ENCODE data around the gene OSBPL9. TPM values are rescaled to one million over a fixed set of nuclear protein-coding genes. Genes with fewer than 3 reads are reported as not detected.

Gene OSBPL9
- total RNA-seq, 1 donor from 2014 or later: 149 TPM

DNA sequence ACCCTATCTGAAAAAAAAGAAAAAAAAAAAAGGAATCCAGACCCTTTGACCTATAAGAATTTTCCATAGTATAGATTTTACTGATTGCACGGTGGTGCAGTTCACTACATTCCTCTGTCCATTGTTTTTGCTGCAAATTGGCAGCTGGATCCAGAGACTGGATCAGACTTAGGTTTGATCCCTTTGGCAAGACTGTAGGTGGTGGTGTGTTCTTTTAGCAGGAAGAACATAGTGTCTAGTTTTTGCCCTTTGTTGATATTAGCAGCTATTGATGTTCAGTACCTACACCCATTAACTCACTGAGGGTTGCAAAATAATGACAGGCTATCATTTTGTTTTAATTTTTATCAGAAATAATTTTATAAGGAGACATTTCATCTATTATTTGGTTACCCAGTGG lies 37.1 kb downstream of the OSBPL9 start:
- Histone ChIP-seq H3K79me2 (ENCODE audit: low read depth) (peaks cover 5% of the 10 kb centered on the region), H3F3A (ENCODE audit: low read depth) (no peaks in the 10 kb centered on the region), H3K36me3 (no peaks in the 10 kb centered on the region), H3K27me3 (no peaks in the 10 kb centered on the region), H3K27ac (no peak overlapping the region), H3K4me1 (peaks cover 20% of the 10 kb centered on the region), H3K4me2 (no peak overlapping the region), H4K20me1 (ENCODE audit: low read depth) (peaks cover 20% of the 10 kb centered on the region), H3K4me3 (no peak overlapping the region), H2AFZ (replicated peaks) (no peak overlapping the region), H3K9ac (no peak overlapping the region), H3K9me3 (ENCODE audit: low read depth) (no peaks in the 10 kb centered on the region)
- no peaks in the 10 kb centered on the region for H3K27me3 Mint-ChIP-seq (ENCODE audit: insufficient read depth, low read depth)
- no peak overlapping the region for H3K27ac Mint-ChIP-seq
- no peaks in the 10 kb centered on the region for H3K36me3 Mint-ChIP-seq
- H3K4me1 Mint-ChIP-seq: peaks cover 7% of the 10 kb centered on the region
- H3K4me3 Mint-ChIP-seq: no peak overlapping the region
- no peaks in the 10 kb centered on the region for H3K9me3 Mint-ChIP-seq
- no peak for DNase-seq (ENCODE audit: low spot score)
- TF ChIP-seq, protein P1, sequence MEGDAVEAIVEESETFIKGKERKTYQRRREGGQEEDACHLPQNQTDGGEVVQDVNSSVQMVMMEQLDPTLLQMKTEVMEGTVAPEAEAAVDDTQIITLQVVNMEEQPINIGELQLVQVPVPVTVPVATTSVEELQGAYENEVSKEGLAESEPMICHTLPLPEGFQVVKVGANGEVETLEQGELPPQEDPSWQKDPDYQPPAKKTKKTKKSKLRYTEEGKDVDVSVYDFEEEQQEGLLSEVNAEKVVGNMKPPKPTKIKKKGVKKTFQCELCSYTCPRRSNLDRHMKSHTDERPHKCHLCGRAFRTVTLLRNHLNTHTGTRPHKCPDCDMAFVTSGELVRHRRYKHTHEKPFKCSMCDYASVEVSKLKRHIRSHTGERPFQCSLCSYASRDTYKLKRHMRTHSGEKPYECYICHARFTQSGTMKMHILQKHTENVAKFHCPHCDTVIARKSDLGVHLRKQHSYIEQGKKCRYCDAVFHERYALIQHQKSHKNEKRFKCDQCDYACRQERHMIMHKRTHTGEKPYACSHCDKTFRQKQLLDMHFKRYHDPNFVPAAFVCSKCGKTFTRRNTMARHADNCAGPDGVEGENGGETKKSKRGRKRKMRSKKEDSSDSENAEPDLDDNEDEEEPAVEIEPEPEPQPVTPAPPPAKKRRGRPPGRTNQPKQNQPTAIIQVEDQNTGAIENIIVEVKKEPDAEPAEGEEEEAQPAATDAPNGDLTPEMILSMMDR (IDR thresholded peaks at IDR 0.05): no peak
- TF ChIP-seq EZH2 (IDR thresholded peaks at IDR 0.05) (no peak), EZH2phosphoT487 (IDR thresholded peaks at IDR 0.05) (no peak)

DNA sequence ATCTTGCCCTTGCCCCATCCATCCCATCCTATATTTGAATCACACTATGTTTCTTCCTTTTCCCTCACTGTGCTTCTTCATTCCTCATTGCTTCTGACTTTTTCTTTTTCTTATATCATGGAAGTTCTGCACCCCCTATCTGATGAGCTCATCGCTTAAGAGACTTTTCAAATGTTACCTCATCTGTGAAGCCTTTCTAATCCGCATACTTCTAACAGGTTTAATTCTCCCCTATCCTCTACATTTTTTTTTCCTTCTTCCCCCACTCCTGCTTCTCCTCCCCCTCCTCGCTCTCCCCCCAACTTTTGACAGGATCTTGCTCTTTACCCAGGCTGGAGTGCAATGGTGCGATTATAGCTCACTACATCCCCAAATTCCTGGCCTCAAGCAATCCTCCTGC lies 39.5 kb downstream of the OSBPL9 start:
- TF ChIP-seq, protein P1 (IDR thresholded peaks at IDR 0.05): no peak
- TF ChIP-seq EZH2 (IDR thresholded peaks at IDR 0.05) (no peak), EZH2phosphoT487 (IDR thresholded peaks at IDR 0.05) (no peak)
- no peak for DNase-seq (ENCODE audit: low spot score)
- Mint-ChIP-seq H3K27me3 (ENCODE audit: insufficient read depth, low read depth) (no peaks in the 10 kb centered on the region), H3K4me1 (peaks cover 7% of the 10 kb centered on the region), H3K4me3 (no peak overlapping the region), H3K36me3 (no peaks in the 10 kb centered on the region), H3K9me3 (no peaks in the 10 kb centered on the region), H3K27ac (no peak overlapping the region)
- no peaks in the 10 kb centered on the region for H3K27me3 ChIP-seq
- H3K9ac ChIP-seq: no peak overlapping the region
- no peak overlapping the region for H3K4me2 ChIP-seq
- peaks cover 5% of the 10 kb centered on the region for H3K79me2 ChIP-seq (ENCODE audit: low read depth)
- H2AFZ ChIP-seq (replicated peaks): no peak overlapping the region
- peaks cover 16% of the 10 kb centered on the region for H3K4me1 ChIP-seq
- no peak overlapping the region for H3K4me3 ChIP-seq
- no peaks in the 10 kb centered on the region for H3K9me3 ChIP-seq (ENCODE audit: low read depth)
- H3F3A ChIP-seq (ENCODE audit: low read depth): no peaks in the 10 kb centered on the region
- H3K27ac ChIP-seq: no peak overlapping the region
- H3K36me3 ChIP-seq: no peaks in the 10 kb centered on the region
- peaks cover 16% of the 10 kb centered on the region for H4K20me1 ChIP-seq (ENCODE audit: low read depth)

DNA sequence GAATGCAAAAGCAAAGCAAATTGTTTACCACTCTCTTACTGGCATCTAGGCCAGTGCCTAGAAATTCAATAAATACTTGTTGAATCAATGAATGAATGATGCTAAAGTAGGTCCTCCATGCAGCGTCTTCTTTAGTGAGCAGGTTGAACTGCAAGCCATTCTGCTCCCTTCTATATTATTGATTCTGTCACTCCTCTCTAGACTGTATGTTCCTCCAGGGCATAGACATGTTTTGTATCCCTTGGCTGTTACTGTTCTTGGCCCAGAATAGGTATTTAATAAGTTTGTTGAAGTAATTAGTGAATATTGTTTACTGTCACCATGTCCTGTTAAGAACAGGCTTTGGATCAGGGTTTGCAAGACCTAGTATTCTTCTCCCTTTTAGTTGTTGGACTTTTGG lies 43.7 kb downstream of the OSBPL9 start:
- no peak overlapping the region for H3K4me2 ChIP-seq
- no peaks in the 10 kb centered on the region for H3K36me3 ChIP-seq
- H3F3A ChIP-seq (ENCODE audit: low read depth): no peaks in the 10 kb centered on the region
- no peak overlapping the region for H3K9ac ChIP-seq
- Mint-ChIP-seq H3K27me3 (ENCODE audit: insufficient read depth, low read depth) (no peaks in the 10 kb centered on the region), H3K36me3 (no peaks in the 10 kb centered on the region), H3K4me1 (peaks cover 3% of the 10 kb centered on the region), H3K27ac (no peak overlapping the region), H3K9me3 (no peaks in the 10 kb centered on the region), H3K4me3 (no peak overlapping the region)
- no peak for DNase-seq (ENCODE audit: low spot score)
- TF ChIP-seq EZH2phosphoT487 (IDR thresholded peaks at IDR 0.05) (no peak), EZH2 (IDR thresholded peaks at IDR 0.05) (no peak)
- TF ChIP-seq, protein P1 (IDR thresholded peaks at IDR 0.05): no peak
- H3K4me1 ChIP-seq: no peaks in the 10 kb centered on the region
- no peak overlapping the region for H3K27ac ChIP-seq
- H3K79me2 ChIP-seq (ENCODE audit: low read depth): no peaks in the 10 kb centered on the region
- H4K20me1 ChIP-seq (ENCODE audit: low read depth): no peaks in the 10 kb centered on the region
- H3K9me3 ChIP-seq (ENCODE audit: low read depth): no peaks in the 10 kb centered on the region
- no peaks in the 10 kb centered on the region for H3K27me3 ChIP-seq
- H3K4me3 ChIP-seq: no peak overlapping the region
- H2AFZ ChIP-seq (replicated peaks): no peak overlapping the region
